ENCODE data around the gene DERL2.

The DERL2 gene

DNA sequence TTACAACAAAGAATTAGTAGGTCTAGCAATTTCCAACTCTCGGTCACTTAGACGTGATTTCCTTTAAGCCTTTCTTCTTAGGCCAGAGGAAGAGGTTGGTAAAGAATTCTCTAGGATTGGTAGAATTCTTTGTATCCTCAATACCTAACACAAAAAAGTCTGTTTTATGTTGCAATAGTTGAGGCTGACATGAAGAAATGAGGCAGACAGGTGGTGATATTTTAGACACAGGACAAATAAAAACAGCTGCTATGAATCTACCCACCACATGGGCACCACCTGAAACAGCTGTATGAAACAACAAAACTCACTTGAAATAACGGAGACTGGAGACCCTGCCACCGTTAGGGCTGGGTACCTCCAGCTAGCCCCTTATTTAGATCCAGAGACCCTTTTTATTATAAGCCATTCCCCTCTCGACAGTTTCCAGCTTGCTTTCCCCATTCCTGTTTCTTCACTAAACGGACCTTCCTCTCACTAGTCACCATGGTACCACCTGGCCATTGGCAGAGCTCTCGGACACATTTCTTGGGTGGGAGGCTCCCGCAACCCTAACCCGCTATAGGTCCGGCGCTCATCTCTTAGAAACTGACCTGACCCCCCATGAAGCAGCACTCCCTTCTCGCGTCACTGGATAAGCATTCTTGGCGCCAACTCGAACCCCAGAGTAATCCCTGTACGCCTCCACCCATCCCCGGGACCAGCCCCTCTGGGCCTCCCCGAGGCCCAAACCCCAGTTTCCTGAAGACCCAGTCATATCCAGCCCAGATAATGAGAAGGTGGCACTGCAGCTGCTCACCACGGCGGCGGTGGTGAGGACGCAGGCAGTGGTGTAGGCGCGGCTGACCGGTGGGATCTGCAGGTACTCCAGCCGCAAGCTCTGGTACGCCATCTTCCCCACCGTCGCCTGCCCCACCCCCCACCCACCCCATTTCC, at the start of gene DERL2:
Gene DERL2 (minus strand): TSS at position 909 of the 936 bp plus-strand sequence. CDS start 17 bp downstream, at position 892.
- DNase-seq = peak; percentile 15

DNA sequence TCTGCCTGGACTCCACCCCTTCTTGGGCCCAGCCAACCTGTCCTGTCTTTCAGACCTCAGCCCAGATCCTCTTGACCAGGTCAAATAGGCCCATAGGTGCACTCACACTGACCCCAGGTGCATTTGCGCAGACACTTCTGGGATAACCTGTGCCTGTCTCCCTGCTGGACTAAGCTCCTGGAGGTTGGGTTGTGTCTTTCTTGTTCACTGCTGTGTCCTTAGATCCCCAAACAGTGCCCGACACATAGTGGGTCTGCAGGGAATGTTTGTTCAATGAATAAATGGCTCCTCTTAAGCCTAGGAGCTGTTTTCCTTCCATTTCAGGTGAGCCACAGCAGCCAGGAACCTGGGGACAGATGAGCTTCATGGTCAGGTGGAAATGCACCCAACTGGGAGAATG, 49.5 kb upstream of the DERL2 start:
- no peak for DNase-seq

DNA sequence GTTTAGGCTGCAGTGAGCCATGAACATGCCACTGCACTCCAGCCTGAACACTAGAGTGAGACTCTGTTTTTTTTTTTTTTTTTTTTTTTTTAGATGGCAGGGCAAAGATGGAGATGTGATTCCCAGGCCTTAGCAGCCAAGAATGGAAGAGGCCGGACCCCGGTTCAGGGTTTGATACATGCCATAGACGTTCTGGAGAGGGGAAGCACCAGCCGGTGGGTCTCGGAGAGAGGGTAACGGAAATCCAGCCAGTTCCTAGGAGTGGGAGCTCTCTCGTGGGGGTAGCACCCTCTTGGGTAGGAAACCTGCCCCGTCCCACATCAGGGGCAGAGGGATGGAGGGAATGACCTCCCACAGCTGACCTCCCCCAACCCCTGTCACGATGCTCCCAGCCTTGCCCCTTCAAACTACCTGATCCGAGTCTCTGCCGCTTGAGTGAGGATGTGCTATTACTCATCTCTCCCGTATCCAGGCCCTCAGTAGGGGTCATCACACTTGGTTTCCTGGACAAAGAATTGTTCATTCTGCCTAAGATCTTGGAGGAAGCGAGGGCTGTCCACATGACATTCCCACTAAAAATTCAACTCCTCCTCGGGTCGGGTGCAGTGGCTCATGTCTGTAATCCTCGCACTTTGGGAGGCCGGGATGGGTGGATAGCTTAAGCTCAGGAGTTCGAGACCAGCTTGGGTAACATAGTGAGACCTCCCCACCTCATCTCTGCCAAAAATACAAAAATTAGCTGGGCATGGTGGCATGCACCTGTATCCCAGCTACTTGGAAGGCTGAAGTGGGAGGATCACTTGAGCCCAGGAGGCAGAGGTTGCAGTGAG, 47.7 kb upstream of the DERL2 start:
- no peak for DNase-seq

DNA sequence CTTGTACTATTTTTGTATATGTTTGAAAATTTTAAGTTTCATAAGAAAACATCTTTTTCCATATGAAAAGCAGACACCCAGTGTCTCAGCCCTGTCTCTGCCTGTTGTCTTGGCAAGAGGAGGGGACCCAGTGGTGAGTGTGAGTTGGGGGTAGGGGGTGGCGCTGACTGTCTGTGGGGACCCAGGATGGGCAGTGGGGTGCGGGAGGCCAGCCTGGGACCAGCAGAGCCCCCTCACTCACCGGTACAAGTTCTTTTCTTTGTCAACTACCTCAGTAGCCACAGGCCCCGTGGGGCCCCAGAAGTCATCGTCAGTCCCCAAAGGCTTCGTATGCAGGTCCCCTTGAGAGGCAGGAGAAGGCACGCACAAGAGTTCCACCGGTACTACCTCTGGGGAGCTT, 46.6 kb upstream of the DERL2 start:
- DNase-seq = no peak

DNA sequence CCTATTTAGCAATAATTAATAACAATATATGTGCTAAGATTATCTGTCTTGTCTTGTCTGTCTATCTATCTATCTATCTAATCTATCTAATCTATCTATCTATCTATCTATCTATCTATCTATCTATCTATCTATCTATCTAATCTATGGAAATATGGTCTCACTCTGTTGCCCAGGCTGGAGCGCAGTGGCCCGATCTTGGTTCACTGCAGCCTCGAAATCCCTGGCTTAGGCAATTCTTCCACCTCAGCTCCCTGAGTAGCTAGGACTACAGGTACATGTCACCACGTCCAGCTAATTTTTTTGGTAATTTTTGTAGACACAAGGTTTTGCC, 45.1 kb upstream of the DERL2 start:
- DNase-seq = no peak

DNA sequence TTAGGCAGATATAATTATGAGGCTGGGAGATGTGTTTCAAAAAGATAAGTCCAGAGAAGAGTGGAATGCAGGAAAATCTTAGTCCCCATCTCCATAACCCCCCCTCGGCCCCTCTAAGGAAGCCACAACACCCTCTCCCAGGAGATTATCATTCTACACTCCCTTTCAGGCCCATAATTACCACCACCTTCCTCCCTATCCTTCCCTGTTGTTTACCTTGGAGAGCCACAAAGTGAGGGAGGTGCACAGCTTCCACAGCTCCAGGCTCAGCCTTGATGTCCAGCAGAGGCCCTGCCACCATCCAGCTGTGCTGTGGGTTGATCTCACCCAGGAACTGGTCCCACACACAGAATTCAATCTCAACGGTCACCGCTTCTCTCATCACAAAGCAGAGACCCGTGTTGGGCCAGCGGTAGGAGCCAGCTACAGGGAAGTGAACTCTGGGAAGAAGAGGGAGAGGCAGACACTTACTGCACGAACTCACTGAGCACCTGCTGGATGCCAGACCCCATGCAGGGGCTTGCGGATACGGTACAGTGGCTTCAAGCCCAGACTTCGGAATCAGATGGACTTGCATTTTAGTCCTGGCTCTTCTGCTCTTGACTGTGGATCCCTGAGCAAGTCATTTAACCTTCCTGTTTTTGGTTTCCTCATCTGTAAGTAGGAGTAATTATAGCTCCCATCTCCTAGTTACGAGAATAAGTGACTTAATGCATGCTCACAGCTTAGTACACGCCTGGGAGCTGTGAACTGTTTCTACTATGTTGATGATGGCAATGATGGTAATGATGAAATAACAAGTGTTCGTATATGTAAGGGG, 44.5 kb upstream of the DERL2 start:
- DNase-seq = no peak

DNA sequence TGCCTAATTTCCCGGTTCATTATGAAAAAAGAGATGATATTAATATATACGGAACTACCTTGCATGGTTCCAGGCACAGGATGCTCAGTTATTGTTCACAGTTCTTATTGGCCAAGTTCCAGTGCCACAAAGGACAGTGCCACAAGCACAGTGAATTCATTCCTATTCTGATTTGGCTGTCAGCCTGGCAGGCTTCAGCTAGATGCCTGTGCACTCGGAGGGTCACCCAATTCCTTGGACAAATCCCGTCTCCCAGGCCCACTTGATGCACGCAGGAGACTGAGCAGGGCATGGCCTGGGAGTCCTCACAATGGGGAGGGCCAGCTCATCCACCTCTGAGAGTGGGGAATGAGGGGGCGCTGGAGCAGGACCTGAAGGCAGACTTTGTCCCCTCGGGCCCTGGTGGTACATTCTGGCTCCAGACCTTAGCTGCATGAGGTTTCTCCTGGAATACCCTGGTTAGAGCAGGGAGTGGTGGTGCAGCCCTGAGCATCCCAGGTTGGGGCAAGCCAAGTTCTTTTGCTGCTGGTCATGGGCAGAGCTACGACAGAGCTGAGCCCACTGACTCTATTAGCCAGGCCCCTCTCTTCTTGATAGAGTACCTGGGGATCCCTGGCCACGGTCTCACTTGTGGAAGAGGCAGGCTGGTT, 41.7 kb upstream of the DERL2 start:
- no peak for DNase-seq

DNA sequence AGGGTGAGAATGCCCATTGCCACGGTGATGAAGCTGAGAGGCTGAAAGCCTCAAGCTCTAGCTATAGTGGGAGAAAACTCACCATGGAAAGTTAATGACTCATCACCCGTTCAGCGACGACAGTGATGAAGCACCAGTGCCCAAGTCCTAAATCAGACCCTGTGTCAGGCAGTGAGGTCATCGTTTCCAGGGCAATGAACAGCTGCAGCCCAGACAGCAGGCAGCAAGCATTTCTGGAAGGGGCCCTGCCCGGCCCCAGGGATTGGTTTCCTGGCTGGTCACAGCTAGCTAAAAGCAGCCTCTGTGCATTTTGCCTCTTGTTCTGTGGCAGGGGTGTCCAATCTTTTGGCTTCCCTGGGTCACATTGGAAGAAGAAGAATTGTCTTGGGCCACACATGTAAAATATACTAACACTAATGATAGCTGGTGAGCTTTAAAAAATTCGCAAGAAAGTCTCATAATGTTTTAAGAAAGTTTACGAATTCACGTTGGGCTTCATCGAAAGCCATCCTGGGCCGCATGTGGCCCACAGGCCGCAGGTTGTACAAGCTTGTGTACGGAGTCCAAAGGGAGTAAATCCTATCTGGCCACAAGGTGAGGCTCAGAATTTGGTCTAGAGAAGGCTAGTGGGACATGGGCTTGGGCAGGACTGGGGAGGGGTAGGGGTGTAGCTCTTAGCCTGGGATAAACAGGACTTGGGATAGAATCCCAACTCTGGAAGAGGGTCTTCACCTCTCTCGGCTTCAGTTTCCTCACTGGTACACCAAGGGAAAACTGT, 41.0 kb upstream of the DERL2 start:
- DNase-seq = peak; percentile 23

DNA sequence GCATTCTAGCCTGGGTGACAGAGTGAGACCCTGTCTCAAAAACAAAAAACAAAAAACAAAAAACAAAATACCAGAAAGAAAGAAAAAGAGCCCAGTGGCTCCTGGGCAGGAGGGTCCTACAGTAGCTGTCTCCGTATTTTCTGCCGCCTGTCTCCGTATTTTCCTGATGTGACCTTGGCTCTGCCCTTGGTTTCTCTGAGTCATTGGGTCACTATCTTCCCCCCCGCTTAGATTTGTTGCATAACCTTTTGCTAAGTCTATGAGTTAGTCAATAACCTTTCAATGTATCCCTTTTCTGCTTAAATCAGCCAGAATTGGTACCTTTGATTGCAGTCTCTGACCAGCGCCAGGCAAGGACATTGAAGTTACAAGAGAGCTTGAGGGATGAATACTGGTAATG, 37.3 kb upstream of the DERL2 start:
- no peak for DNase-seq

DNA sequence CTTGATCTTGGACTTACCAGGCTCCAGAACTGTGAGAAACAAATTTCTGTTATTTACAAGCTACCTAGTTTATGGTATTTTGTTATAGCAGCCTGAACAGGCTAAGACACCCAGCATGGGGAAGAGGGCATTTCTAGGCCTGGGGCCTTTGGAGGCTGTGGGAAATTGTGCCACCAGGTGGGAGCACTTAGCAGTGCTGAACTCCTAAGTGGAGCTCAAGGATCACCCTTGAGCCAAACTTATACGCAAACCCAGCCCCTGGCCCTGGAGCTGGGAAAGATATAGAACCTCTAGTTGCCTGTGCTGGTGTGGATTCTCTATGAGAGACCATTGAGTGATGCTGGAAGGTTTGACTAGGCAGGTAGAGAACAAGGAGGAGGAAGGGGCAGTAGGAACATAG, 36.5 kb upstream of the DERL2 start:
- no peak for DNase-seq

DNA sequence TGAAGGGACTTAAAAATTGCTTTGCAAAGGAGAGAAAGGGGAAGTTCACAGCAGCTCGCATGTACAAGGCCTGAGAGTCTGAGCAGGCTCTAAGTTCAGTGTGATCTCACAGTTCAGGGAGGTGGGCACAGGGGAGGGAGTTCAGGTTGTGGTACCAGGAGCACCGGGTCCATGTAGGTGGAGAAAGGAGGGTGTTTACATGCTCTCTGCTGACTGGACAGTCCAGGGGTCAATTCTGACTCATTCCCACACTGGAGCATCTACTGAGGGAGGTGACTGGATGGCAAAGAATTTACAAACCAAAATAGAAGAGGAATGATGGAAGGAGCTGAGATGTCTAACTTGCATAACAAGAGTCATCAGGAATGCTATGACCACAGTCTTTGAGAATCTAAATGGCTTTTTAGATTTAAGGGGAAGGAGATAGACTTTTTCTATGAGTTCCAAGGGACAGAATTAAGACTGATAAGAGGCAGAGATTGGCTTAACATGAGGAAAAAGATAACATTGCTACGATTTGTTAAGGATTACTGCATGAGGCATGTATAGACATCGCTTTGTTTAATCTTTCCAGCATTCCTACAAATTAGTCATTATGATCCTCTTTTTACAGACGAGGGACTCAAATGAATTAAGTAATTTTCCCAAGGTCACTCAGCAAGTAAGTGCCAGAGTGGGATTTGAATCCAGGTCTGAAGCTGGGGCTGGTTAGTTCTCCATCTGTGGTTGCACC, 30.2 kb upstream of the DERL2 start:
- DNase-seq = no peak

DNA sequence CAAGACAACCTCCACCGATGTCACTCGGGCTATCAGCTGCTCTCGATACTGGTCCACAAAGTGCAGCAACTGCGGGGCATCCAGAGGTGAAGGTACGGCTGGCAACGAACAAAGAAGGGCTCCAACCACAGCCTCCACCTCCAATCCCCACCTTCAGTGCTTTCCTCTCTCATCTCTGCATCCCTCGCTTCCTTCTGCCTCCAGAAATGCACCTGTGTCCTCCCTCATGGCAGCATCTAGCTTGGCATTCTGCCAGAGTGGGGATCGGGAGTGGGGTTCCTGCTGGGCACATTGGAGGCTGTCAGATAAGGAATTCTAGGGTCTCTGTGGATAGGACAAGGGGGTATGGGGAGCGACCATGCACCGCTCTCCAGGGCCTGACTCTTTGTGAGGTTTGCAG, 29.0 kb upstream of the DERL2 start:
- DNase-seq = no peak

DNA sequence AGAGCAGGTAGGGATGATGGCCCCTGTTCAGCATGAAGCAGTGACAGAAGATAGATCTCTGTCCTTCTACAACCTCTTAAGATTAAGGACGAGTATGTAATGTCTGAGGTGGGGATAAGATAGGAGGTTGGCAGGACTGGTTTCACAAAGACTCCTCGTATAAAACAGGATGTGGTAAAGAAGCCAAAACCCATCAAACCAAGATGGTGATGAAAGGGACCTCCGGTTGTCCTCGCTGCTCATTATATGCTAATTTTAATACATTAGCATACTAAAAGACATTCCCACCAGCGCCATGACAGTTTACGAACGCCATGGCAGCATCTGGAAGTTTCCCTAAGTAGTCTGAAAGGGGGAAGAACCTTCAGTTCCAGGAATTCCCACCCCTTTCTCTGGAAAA, 27.6 kb upstream of the DERL2 start:
- DNase-seq = no peak

DNA sequence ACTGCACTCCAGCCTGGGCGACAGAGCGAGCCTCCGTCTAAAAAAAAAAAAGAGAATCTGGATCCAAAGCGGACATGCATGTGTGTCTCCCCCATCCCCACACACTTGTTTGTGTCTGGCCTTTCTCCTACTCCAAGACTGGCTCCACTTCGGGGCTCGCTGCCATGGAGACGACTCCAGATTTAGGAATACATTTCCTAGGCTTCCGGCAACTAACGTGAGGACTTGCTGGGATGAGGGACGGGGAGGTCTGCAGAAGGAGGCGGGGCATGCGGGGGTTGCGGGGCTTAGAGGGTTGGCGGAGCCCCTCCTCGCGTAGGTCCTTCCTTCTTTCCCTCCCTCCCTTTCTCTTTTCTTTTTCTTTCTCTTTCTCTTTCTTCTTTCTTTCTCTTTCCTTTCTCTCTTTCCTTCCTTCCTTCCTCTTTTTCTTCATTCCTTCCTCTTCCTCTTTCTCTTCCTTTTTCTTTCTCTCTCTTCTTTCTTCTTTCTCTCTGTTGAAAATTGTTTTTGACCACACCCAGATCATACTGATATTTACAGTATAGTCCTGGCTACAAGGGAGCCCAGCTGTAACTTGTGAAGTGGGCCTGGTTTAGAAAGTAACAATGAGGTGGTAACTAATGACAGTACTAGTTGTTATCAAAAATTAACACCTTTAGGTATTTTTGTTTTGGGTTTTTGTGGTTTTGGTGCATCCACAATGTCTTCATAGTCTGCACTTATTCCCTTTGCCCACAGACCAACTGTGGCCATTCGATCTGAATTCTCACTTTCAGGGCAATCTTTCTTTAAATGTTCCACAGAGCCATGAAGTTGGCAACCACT, 25.6 kb upstream of the DERL2 start:
- DNase-seq = no peak

DNA sequence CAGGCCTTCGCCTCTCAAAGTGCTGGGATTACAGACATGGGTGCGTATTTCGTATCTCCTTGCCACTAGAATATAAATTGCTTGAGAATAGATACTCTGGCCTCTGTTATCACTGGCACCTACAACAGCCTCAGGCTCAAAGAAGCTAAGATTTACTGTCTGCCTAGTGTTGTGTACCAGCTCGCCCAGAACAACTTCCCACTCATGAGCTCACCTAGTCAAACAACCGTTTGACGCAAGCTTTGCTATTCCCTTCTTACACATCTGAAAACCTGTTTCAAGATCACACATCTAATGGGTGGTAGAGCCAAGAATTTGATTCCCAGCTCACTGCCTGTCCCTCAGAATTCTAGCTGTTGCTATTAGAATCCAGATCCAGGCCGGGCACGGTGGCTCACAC, 24.8 kb upstream of the DERL2 start:
- no peak for DNase-seq

DNA sequence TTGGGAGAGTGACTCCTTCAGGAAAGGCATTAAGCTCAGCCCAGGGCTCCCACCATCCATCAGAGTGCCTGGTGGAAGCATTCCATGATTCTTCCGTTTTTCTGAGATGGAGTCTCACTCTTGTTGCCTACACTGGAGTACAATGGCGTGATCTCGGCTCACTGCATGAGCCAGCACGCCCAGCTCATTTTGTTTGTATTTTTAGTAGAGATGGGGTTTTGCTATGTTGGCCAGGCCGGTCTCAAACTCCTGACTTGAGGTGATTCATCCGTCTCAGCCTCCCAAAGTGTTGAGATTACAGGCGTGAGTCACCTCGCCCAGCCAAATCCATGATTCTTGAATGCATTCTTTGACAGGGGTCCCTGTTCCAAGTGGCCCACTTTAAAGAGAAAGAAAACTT, 23.5 kb upstream of the DERL2 start:
- DNase-seq = no peak

DNA sequence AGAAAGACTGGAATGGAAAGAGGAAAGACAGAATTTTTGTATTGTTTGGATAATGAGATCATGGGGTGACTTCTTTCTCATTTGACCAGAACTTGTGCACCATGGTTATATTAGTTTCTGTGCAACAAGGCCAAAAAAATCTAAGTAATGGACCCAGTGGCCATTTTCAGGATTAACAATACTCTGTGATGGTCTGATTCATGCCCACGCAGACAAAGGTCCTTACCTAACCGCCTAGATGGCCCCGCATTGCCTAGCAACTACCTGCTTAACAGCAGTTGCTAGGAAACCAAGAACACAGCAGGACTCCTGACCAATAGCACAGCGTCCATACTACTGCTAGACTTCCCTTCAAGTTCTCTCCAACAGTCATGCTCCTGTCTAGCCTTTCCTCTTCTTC, 22.8 kb upstream of the DERL2 start:
- DNase-seq = no peak

DNA sequence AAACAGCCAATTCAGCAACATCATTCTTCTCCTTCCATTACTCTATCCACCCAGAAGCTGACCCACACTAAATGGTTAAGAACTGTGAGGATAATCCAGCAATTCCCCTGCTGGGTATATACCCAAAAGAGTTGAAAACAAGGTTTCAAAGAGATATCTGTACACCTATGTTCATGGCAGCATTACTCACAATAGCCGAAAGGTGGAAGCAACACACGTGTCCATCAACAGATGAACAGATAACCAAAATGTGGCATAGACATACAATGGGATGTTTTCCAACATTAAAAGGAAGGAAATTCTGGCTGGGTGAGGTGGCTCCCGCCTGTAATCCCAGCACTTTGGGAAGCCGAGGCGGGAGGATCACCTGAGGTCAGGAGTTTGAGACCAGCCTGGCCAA, 20.3 kb upstream of the DERL2 start:
- no peak for DNase-seq

DNA sequence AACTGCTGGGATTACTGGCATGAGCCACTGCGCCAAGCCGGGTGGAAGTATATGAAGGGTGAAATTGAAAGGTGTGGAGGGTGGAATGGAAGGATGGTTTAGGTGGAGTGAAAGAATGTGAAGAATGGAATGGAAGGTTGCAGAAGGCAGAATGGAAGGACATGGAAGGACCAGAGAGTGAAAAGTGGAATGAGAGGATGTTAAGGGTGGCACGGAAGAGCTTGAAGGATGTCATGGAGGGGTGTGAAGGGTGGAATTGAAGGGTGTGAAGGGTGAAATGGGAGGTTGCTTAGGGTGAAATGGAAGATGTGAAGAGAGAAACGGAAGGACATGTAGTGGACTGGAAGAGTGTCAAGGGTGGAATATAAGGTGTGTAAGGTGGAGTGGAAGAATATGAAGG, 16.6 kb upstream of the DERL2 start:
- no peak for DNase-seq

DNA sequence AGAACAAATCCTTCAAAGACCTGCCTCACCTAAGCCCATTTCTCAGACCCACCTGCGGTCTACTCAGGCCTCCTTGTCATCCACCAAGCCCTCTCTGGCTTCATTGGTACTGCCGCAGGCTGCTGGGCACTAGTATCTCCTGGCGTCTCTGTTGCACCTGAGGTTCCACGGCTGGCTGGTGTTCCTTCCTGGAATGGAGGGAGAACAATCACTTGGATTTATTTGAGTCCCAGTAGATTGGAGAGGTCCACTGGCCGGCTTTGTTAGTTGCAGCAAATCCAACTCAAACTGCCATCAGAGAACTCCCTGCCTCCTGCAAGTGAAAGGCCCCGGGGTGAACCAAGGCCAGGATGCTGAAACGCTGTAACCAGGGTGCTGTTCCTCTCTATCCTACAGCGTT, 15.7 kb upstream of the DERL2 start:
- DNase-seq = no peak

All from activated CD4-positive, alpha-beta T cell treated with anti-CD3 and anti-CD28 coated beads, Interleukin-2, amount 50 U/mL, for 1 hour (primary cell).